Activated CD4-positive, alpha-beta T cell treated with anti-CD3 and anti-CD28 coated beads for 48 hours (primary cell): ENCODE data around the gene TCAIM.

Experiments used
- DNase-seq: peaks from one replicate; pipeline ENCODE4 v3.0.0-alpha.2; 2020

Gene TCAIM

DNA sequence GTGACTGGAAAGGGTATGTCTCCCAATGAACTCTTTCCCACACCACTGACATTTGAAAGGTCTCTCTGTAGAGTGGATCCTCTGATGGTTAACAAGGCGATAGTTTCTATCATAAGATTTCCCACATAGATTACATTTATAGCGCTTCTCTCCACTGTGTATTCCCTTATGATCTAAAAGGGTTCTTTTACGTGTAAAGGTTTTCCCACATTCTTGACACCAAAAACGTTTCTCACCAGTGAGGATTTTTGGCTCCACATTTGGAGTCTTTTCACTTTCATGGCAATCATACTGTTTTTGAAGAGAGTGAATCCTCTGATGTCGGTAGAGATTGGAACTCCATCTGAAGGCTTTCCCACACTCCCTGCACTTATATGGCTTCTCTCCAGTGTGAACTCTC, 108.4 kb downstream of the TCAIM start:
- DNase-seq: no peak

DNA sequence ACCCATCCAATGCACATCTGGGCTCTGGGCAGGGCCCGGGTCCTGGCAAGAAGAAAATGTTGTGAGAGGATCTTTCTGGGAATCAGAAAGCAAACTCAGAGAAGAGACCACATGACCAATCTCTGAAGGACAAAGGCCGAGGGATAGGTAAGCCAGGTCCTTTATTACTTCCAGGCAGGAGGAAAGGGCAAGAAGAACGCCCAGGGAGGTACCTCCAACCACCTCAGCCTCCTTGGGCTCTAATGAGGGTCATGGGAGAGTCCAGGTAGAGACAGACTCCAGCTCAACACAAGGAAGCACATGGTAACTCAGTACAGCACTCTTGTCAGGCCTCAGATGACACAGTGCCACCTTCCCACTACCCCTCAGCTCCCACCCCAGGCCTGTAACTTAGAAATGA, 112.9 kb downstream of the TCAIM start:
- no peak for DNase-seq

GRCh38 chr3:44454258-44454657, 115.7 kb downstream of the TCAIM start:
- no peak for DNase-seq

DNA sequence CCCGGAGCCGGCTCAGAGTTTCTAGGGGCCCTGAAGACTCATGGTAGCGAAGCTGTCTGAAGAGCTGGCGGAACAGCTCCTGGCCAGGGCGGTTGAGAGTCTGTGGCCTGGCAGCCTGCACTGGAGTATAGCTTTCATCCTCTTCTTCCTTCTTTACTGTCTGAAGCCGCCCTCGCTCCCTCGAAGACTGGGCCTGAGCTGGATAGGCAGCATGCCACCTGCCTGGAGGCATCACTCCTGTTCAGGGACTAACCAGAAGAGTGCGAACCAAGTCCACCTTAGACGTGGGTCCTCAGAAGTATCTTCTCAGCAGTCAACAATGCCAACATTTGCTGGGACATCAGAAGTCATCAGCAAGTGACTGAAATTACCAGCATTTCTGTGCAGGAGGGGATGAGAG, 116.8 kb downstream of the TCAIM start:
- no peak for DNase-seq
